PC-9 (cell line): ENCODE measurements around the gene PRKG1.

Experiments used
- CTCF ChIP-seq: fragments of 200-600 bp; sonication (generic); conservative IDR thresholded peaks from 2 replicates; pipeline ENCODE4 v1.6.1; 2017; ENCODE audit warnings: mixed run types, antibody characterized with exemption, mild to moderate bottlenecking, moderate library complexity
- EZH2 ChIP-seq: fragments of 200-600 bp; sonication (generic); IDR thresholded peaks from 2 replicates; pipeline ENCODE4 v1.8.0; 2017; ENCODE audit warnings: antibody characterized with exemption, low read depth

- TF ChIP-seq EZH2 (no peak), CTCF (no peak)
Measured at GRCh38 chr10:52106011-52106410, 1031.7 kb downstream of the PRKG1 start.
